HG03139 (cell line): Measurements from ENCODE around the gene NR1H4.
"Not testable (repeated sequence)": the region's sequence is repeated elsewhere in the genome, so short reads cannot be mapped to it uniquely, and the experiment has no call there.

ENCODE experiments used
- ATAC-seq: cut with Tn5 transposase; IDR thresholded peaks from one replicate; pipeline ENCODE4 v1.9.1; 2021; ENCODE audit not compliant: unreplicated experiment

Gene NR1H4

GRCh38 chr12:100472325-100472724 lies 1.3 kb upstream of the NR1H4 start:
- no peak for ATAC-seq

DNA sequence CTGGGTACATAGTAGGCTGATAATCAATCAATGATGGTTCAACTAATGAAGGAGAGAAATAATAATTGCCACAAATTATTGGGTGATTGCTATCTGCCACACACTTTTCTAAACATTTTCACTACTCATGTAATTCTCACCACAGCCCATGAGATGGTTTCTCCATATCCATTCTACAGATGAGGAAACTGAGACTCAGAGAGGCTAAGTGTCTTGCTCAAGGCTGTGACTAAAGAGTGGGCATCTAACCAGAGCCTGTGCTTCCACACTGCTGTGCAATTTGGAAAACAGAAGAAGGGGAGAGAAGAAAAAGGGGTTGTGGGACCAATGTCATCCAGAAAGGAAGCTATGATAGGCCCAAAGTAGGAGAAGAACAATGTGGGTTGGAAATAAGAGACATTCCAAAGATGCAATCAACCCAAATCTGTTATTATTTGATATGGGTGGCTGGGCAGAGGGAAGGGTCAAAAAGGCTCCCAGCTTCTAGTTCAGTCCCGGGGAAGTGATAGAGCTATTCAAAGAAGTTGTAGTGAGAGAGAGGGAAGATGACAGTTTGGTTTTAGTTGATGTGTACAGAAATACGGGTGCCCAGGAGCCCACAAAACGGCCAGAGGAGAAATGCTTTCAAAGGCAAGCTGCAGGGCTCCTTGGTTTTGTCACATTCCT lies 483 bp upstream of the NR1H4 start:
- ATAC-seq = no peak

DNA sequence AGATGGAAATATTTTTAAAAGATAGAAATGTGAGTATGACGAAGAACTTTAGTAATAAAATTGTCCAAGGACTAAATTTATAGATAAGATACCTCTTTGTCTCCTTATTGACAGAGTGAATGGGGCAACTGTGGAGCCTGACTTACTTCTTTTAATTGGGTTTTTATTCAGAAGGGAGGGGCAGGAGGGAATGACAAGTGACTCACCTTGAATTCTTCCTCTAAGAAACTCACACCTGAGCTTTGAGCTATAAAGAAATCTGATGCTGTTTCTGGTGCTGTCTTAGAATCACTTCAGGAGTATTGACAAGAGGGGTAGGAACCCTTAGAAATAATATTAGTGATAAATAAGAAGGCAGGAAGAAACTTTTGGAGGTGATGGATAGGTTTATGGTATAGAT lies 951 bp downstream of the NR1H4 start:
- no peak for ATAC-seq

- ATAC-seq = no peak
These were observed 2.5 kb downstream of the NR1H4 start for GRCh38 chr12:100476013-100476751.

- no peak for ATAC-seq
These were observed 7.4 kb downstream of the NR1H4 start for GRCh38 chr12:100481021-100481420.

- no peak for ATAC-seq
These were observed 10.7 kb downstream of the NR1H4 start for GRCh38 chr12:100484183-100484886.

DNA sequence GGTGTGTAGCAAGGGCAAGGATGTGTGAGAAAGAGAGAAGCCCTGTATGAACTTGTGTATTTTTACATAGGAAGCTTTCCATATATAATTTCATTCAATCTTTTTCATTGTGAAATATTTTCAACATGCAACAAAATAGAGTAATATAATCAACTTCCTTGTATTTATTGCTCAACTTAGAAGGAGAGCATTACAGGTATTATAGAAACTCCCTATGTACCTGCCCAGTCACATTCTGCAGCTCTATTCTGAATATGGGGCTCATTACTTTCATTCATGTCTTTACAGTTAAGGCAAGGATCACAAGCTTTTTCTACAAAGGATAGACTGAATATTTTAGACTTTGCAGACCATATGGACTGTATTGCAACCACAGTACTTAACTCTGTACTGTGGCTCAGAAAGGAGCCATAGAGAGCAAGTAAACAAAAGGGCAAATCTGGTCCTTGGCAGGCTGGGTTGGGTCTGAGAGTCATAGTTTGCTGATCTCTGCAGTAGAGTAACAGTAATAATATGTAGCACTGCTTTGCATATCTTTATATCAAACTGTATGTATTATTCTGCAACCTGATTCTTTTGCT lies 11.3 kb downstream of the NR1H4 start:
- ATAC-seq = no peak

- no peak for ATAC-seq
These were observed 12.3 kb downstream of the NR1H4 start for GRCh38 chr12:100485983-100486382.

DNA sequence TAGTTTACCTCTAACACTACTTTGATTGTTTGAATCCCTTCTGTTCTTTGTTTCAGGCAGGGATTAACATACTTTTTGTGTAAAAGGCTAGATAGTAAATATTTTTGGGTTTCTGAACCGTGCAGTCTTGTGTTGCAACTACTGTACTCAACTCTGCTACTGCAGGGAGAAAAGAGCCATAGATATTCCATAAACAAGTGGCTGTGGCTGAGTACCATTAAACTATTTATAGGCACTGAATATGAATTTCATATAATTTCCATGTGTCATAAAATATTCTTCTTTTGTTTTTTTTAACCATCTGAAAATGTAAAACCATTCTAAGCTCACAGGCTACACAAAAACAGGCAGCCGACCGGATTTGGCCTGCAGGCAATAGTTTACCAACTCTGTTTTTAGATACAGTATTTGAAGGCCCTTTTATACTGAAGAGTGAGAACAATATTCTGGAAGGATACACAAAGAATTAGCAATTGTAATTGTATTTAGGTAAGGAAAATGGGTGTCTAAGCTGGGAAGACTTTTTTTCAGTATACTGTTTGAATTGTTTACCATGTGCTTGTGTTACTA lies 15.7 kb downstream of the NR1H4 start:
- no peak for ATAC-seq

GRCh38 chr12:100490056-100490455 lies 16.4 kb downstream of the NR1H4 start:
- no peak for ATAC-seq

DNA sequence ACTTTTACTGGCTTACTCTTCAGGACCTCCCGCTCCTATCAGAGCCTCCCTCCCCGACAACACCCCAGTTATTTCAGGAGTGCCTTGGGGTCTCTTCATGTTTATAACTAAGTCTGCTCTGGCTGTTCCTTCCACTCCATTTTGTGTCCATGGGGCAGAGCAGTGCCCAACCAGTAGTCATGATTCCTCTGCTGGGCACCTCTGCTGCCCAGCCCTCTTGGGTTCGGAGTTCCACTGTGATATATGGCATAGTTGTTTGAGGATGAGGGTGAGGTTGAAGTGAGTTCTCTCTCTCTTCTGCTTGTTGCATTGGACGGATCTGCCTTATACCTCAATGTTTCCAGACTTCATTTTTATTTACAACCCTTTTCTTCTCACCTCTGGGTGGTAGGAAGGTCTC lies 17.4 kb downstream of the NR1H4 start:
- no peak for ATAC-seq

DNA sequence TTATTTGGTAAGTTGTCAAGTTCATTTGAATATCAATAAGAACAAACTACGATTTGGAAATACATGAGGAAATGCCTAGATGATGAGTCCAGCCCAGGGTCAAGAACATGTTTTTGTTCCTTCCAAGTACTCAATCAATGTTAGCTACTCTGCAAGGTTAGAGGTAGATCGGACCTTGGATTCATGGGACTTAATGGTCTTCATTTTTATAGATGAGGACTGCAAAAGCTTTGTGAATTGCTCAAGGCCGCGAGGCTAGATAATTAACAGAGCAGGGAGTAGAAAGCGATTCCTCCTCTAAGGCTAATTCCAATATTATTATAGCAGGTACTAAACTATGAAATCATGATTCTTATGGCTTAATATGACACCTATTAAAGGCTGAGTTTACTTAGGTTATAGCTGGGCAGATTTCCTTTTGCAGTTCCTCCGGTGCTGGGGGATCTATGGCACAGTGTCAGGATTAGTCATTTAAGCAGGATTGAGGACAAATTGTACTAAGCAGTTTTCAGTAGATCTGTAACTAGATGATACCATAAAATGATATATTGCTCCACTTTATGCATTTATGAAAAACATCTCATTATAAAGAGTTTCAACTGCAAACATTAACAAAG lies 19.8 kb downstream of the NR1H4 start:
- ATAC-seq = no peak

DNA sequence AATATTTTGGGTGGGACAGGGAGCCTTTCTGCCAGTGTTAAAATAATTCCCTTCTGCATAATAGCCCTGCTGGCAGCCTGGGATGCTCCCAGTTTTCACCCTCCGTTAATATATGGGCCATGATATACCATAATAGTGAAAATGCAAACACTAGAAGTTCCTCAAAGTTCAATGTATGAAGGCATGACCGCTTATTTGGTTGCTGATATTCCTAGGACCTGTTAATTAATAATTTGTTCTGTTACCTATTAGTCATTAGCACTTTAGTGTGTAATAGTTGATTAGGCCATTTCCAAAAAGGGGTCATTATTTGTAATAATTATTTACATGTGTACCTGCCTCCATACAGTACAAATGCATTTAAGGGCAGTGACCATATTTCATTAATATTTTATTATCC lies 20.4 kb downstream of the NR1H4 start:
- no peak for ATAC-seq

DNA sequence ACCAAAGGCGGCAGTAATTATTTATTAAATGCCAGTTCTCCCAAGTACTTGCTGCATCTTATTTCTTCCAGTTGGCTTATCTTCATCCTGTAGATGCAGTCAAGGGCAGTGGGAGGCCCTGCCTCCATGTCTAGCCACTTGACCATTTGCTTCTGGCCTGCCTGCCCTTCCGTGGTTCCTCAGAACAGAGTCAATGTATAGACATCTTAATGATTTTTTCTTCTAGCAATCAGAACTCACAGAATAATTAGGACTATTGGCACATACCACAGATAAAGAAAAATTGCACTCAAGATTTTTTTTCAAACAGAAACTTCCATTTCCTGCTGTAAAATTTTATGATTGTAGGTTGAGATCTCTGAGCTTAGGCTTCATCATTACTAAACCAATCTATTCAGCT lies 20.9 kb downstream of the NR1H4 start:
- ATAC-seq = no peak

DNA sequence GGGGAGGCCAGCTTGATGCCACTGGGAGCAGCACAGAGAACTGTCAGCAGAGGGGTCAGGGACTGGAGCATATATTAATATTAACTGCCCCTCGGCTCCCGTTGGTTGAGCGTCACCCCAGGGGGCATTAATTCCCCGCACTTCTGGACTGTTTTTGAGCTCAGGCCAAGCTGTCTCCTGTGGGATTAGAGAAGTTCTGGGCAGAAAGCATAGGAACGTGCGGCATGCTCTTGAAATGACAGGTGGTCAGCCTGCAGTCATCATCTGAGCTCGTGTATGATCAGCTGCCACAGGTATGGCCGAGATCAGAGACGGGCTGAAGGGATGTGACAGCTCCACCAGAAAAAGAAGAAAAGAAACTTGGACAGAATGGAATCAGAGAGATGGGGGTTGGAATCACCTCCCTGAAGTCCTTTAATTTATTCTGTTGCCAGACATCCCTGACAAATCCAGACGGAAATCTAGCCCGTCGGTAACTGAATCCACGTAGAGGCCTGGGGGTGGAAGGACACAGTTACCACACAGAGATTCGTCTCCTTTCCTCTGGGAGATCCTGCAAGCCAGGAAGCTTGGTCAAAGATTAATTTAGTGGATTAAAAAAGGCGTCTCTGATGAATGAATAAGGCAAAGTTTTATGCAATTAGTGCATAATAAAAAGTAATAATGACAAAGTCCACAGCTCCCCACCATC lies 23.6 kb downstream of the NR1H4 start:
- ATAC-seq = no peak

- no peak for ATAC-seq
These were observed 24.5 kb downstream of the NR1H4 start for GRCh38 chr12:100498141-100498540.

- ATAC-seq = no peak
These were observed 25.8 kb downstream of the NR1H4 start for GRCh38 chr12:100499416-100499815.

- ATAC-seq = not testable (repeated sequence)
These were observed 29.1 kb downstream of the NR1H4 start for GRCh38 chr12:100502718-100503117.

DNA sequence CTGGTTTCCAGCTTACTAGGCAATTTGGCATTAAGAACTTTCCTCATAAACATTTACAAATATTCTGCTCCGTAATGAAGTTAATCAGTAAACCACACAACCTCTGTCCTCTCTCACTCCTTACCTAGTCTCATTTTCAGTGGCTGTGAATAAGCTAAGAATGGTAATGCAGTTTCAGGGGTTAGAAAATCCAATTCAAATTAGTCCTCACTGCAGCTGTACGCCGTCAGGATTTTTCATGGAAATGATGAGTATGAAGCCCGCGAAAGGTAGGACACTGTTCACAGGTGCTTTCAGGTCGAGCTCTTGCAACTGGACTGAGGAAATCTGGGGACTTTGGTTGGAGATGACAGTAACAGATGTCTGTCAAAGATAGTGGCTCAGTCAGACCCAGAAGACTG lies 29.6 kb downstream of the NR1H4 start:
- no peak for ATAC-seq

- no peak for ATAC-seq
These were observed 31.1 kb downstream of the NR1H4 start for GRCh38 chr12:100504804-100505203.
